ENCODE results near the gene NODAL. TPM values are rescaled to one million over a fixed set of nuclear protein-coding genes. Genes with fewer than 3 reads are reported as not detected.

The NODAL gene
- total RNA-seq, 1 experiment from 2014 or later = 57.0 TPM

DNA sequence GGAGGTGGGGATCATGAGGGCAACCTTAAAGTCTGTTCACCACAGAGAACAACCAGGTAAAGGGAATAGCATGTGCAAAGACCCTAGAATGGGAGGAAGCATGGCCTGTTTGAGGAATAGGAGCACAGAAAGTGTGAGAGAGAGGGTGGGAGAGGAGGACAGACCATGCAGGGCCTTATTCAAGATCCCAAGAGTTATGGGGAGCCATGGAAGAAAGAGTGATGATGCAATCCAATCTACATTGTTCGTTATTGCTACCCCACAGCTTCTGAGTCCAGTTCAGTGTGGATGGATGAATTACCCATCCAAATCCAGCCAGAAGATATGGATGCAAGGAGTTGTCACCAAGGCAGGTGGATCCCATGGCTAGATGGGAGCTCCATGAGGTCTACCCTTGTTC is 45.3 kb downstream of the NODAL start:
- no peak overlapping the region for H3K27ac Mint-ChIP-seq
- ATAC-seq = no peak
- H3K9me3 Mint-ChIP-seq = no peaks in the 10 kb centered on the region
- ChIA-PET POLR2A (no interaction called here), CTCF (no interaction called here)
- no peak overlapping the region for H3K4me3 Mint-ChIP-seq
- no peak for DNase-seq (ENCODE audit: low spot score)
- H3K27me3 Mint-ChIP-seq (ENCODE audit: low read depth) = peaks cover 3% of the 10 kb centered on the region
- TF ChIP-seq MAX (CRISPR knock-in tag; IDR thresholded peaks at IDR 0.05) = no peak
- TF ChIP-seq ZBTB21 (CRISPR knock-in tag; IDR thresholded peaks at IDR 0.05; ENCODE audit: borderline replicate concordance) = no peak
- no peaks in the 10 kb centered on the region for H3K4me1 Mint-ChIP-seq
- no peaks in the 10 kb centered on the region for H3K36me3 Mint-ChIP-seq

GRCh38 chr10:70391654-70392053 is 49.8 kb downstream of the NODAL start:
- no peaks in the 10 kb centered on the region for H3K9me3 Mint-ChIP-seq
- ATAC-seq = no peak
- POLR2A ChIA-PET = interaction anchor here (0.6 kb wide), 1 partner anchor 232 kb away, joined by 3 read pairs; no protein-coding TSS in a partner anchor
- H3K4me3 Mint-ChIP-seq = no peak overlapping the region
- CTCF ChIA-PET = interaction anchor here (1.2 kb wide), 1 partner anchor 170 kb away, joined by 3 read pairs; no protein-coding TSS in a partner anchor
- DNase-seq (ENCODE audit: low spot score) = no peak
- peaks cover 9% of the 10 kb centered on the region for H3K4me1 Mint-ChIP-seq
- peaks cover 3% of the 10 kb centered on the region for H3K27me3 Mint-ChIP-seq (ENCODE audit: low read depth)
- H3K36me3 Mint-ChIP-seq = no peaks in the 10 kb centered on the region
- TF ChIP-seq RORB (CRISPR knock-in tag; IDR thresholded peaks at IDR 0.05) = no peak
- TF ChIP-seq PREB (CRISPR knock-in tag; IDR thresholded peaks at IDR 0.05; ENCODE audit: borderline replicate concordance) = no peak
- TF ChIP-seq HMGA2 (CRISPR knock-in tag; IDR thresholded peaks at IDR 0.05) = no peak
- TF ChIP-seq E2F1 (CRISPR knock-in tag; IDR thresholded peaks at IDR 0.05) = no peak
- TF ChIP-seq, protein P1, sequence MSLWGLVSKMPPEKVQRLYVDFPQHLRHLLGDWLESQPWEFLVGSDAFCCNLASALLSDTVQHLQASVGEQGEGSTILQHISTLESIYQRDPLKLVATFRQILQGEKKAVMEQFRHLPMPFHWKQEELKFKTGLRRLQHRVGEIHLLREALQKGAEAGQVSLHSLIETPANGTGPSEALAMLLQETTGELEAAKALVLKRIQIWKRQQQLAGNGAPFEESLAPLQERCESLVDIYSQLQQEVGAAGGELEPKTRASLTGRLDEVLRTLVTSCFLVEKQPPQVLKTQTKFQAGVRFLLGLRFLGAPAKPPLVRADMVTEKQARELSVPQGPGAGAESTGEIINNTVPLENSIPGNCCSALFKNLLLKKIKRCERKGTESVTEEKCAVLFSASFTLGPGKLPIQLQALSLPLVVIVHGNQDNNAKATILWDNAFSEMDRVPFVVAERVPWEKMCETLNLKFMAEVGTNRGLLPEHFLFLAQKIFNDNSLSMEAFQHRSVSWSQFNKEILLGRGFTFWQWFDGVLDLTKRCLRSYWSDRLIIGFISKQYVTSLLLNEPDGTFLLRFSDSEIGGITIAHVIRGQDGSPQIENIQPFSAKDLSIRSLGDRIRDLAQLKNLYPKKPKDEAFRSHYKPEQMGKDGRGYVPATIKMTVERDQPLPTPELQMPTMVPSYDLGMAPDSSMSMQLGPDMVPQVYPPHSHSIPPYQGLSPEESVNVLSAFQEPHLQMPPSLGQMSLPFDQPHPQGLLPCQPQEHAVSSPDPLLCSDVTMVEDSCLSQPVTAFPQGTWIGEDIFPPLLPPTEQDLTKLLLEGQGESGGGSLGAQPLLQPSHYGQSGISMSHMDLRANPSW (CRISPR knock-in tag; conservative IDR thresholded peaks at IDR 0.05; ENCODE audit: low read depth) = no peak
- TF ChIP-seq NFATC4 (CRISPR knock-in tag; IDR thresholded peaks at IDR 0.05) = no peak
- no peak for TF ChIP-seq CBFB (CRISPR knock-in tag; IDR thresholded peaks at IDR 0.05; ENCODE audit: low read depth)
- H3K27ac Mint-ChIP-seq = no peak overlapping the region

Other genes with a start within 250 kb of the NODAL start
- 140 to 180 TPM (median 144 TPM) in 3 replicates for gene PPA1, start 208.3 kb downstream of the NODAL start, total RNA-seq (2021)
- 0.04 to 0.05 TPM in 2 of 3 replicates, not detected in the other for gene NPFFR1, start 157.7 kb downstream of the NODAL start, total RNA-seq (2021)
- gene LRRC20, start 59.1 kb downstream of the NODAL start, total RNA-seq (2021) = 26.4 to 29.4 TPM (median 28.1 TPM) in 3 replicates
- 111 to 114 TPM (median 112 TPM) in 3 replicates for gene EIF4EBP2, start 37.5 kb downstream of the NODAL start, total RNA-seq (2021)
- gene PALD1, start 37.1 kb upstream of the NODAL start, total RNA-seq (2021) = 36.1 to 43.6 TPM (median 38.5 TPM) in 3 replicates
- gene PRF1, start 161.1 kb upstream of the NODAL start, total RNA-seq (2021) = 0.11 to 0.18 TPM (median 0.16 TPM) in 3 replicates
- 2.1 to 2.4 TPM (median 2.1 TPM) in 3 replicates for gene ADAMTS14, start 230.8 kb upstream of the NODAL start, total RNA-seq (2021)

All from WTC11 (cell line).